Activated naive CD4-positive, alpha-beta T cell treated with anti-CD3 and anti-CD28 coated beads, Interleukin-2, amount 50 U/mL, for 72 hours (primary cell): ENCODE measurements around the gene KCTD15. TPM values are rescaled to one million over a fixed set of nuclear protein-coding genes. Genes with fewer than 3 reads are reported as not detected.

Source experiments
- ATAC-seq, 2 donors: fragments of 150-1000 bp; cut with Tn5 transposase; 2 replicates each; pipeline ENCODE4 v1.10.0; 2021; ENCODE audit warnings: mild to moderate bottlenecking in 2 of 2, moderate library complexity in 2 of 2
- DNase-seq, 2 donors: peaks; one replicate each; pipeline ENCODE4 v3.0.0; 2021 to 2022; ENCODE audit warnings: low spot score in 2 of 2
- H3K27ac Mint-ChIP-seq, 2 donors: one replicate each; pipeline ENCODE4 v1.8.0; 2022; ENCODE audit warnings: mild to moderate bottlenecking in 2 of 2, mixed read lengths in 2 of 2
- H3K36me3 Mint-ChIP-seq, 2 donors: one replicate each; pipeline ENCODE4 v1.8.0; 2022; ENCODE audit warnings: mixed read lengths in 2 of 2
- H3K9me3 Mint-ChIP-seq, 2 donors: one replicate each; pipeline ENCODE4 v1.8.0; 2022; ENCODE audit warnings: mixed read lengths in 2 of 2
- total RNA-seq, 2 donors: library from RNA; stranded (reverse); gene quantifications; one replicate each; pipeline ENCODE4 v1.2.3, GENCODE V29; 2022

KCTD15 gene
- 1 to 10 TPM; 2.0 to 8.9 TPM for total RNA-seq

DNA sequence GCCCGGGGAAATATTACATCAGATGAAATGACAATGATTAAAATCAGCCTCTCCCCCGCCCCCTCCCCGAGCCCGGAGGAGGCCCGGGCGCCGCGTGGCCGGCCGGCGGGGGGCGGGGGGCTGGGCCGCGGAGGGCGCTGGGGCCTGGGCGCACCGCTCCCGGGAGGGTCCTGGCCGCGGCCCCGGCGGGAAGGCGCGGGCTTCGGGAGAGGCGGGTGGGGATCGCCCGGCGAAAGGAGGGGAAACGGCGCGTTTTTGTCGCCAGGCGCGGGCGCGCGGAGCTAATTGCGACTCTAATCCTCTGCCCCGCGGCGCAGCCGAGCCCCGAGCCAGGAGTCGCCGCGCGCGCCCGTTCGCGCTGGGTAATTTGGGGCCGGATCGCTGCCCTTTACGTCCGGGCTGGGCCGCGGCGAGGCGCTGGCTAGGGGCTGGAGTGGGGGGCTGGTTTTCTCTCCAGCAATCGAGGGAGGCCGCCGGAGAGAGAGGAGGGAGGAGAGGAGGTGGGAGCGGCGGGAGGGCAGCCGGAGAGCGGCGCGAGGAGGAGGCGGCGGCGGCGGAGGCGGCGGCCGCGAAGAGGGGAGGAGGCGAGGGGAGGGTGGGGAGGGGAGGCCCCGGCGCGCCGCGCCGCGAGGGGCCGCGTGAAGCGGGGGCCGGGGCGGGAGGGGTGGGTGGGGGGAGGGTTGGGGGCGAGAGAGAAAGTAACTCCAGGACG is at the start of gene KCTD15:
TSS of gene KCTD15 (plus strand) at position 707 of the 712 bp plus-strand sequence. CDS start 3,585 bp downstream, outside the sequence.
- ATAC-seq (peak; percentile 16 to 46), DNase-seq (peak in 1 of 2 donors; percentile 52)
- H3K27ac Mint-ChIP-seq = no peak within 1 kb of the TSS
- H3K36me3 Mint-ChIP-seq = no peaks in the 10 kb centered on the region
- H3K9me3 Mint-ChIP-seq = no peaks in the 10 kb centered on the region

- H3K36me3 Mint-ChIP-seq = no peaks in the 10 kb centered on the region
- H3K9me3 Mint-ChIP-seq = no peaks in the 10 kb centered on the region
- ATAC-seq (no peak), DNase-seq (no peak)
- H3K27ac Mint-ChIP-seq = no peak overlapping the region
These were observed 49.4 kb upstream of the KCTD15 start for GRCh38 chr19:33747273-33747672.

DNA sequence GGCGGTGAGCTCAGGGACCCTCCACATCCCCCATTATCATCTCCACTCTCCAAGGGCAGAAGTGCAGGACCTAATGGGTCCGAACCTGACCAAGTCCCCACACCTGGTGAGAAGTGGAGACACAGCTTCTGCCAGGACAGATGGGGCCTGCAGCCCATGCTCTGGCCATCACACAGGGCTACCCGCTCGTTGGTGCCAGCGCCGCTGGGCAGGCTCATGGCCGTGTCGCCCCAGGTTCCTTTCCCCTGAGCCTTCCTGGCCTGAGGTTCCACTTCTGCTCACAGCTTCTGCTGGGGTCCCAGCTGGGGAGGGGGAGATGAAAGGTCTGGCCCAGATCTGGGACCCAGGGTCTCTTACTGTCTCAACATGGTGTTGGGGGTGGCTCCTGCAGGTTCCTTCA is 48.4 kb upstream of the KCTD15 start:
- no peak for DNase-seq

DNA sequence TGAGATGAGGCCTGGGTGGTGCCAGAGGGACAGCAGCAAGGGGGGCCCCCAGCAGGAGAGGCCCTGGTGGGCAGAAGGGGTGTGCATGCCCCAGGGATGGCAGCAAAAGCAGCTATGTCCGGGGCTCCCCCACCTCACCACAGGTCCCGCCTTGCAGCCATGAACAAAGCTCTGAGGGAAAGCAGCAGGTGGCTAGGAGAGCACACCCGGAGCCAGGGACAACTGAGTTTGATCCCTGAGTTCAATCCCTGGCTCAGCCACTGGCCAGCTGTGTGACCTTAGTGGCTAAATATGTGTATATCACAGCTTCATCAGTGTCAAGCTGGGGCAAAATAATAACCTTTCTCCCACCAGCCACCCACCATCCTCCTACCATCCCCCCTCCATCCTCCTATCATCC is 47.7 kb upstream of the KCTD15 start:
- no peaks in the 10 kb centered on the region for H3K36me3 Mint-ChIP-seq
- no peaks in the 10 kb centered on the region for H3K9me3 Mint-ChIP-seq
- no peak for DNase-seq
- ATAC-seq = no peak
- no peak overlapping the region for H3K27ac Mint-ChIP-seq

More for the DNA sequence above, 48.4 kb upstream of the KCTD15 start:
- Mint-ChIP-seq H3K27ac (no peak overlapping the region), H3K9me3 (no peaks in the 10 kb centered on the region), H3K36me3 (no peaks in the 10 kb centered on the region)
- no peak for ATAC-seq

GRCh38 chr19:33749619-33750175 is 47.0 kb upstream of the KCTD15 start:
- H3K9me3 Mint-ChIP-seq = no peaks in the 10 kb centered on the region
- no peak overlapping the region for H3K27ac Mint-ChIP-seq

GRCh38 chr19:33750587-33751435 is 45.9 kb upstream of the KCTD15 start:
- Mint-ChIP-seq H3K27ac (no peak overlapping the region), H3K36me3 (no peaks in the 10 kb centered on the region), H3K9me3 (no peaks in the 10 kb centered on the region)
- ATAC-seq = no peak
- no peak for DNase-seq

More at GRCh38 chr19:33749619-33750175, 47.0 kb upstream of the KCTD15 start:
- no peak for ATAC-seq
- DNase-seq = no peak
- H3K36me3 Mint-ChIP-seq = no peaks in the 10 kb centered on the region

DNA sequence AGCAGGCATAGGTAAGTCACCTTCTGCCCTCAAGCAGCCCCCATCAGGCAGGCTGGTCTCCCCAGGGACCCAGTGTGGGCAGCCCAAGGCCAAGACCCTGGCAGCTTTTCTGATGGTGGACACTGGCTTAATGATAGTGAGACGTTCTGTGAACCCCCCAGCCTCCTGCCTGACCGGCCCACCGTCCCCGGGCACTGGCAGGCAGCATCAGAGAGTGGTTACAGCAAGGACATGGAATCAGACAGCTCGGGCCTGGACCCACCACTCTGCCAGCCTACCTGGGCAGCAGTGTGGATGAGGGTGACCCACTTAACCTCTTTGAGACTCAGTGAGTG is 45.3 kb upstream of the KCTD15 start:
- Mint-ChIP-seq H3K36me3 (no peaks in the 10 kb centered on the region), H3K9me3 (no peaks in the 10 kb centered on the region)
- no peak for DNase-seq

GRCh38 chr19:33752018-33752800 is 44.5 kb upstream of the KCTD15 start:
- ATAC-seq = no peak
- no peak for DNase-seq
- no peaks in the 10 kb centered on the region for H3K9me3 Mint-ChIP-seq
- no peaks in the 10 kb centered on the region for H3K36me3 Mint-ChIP-seq
- H3K27ac Mint-ChIP-seq = no peak overlapping the region

More for the DNA sequence above, 45.3 kb upstream of the KCTD15 start:
- no peak overlapping the region for H3K27ac Mint-ChIP-seq
- no peak for ATAC-seq

- ATAC-seq = no peak
- no peak overlapping the region for H3K27ac Mint-ChIP-seq
These were observed 43.7 kb upstream of the KCTD15 start for GRCh38 chr19:33752945-33753344.

GRCh38 chr19:33754361-33754760 is 42.3 kb upstream of the KCTD15 start:
- H3K9me3 Mint-ChIP-seq = no peaks in the 10 kb centered on the region
- no peaks in the 10 kb centered on the region for H3K36me3 Mint-ChIP-seq
- H3K27ac Mint-ChIP-seq = no peak overlapping the region
- DNase-seq = no peak
- ATAC-seq = no peak

More at GRCh38 chr19:33752945-33753344, 43.7 kb upstream of the KCTD15 start:
- H3K9me3 Mint-ChIP-seq = no peaks in the 10 kb centered on the region
- no peaks in the 10 kb centered on the region for H3K36me3 Mint-ChIP-seq
- no peak for DNase-seq

- no peak overlapping the region for H3K27ac Mint-ChIP-seq
- H3K9me3 Mint-ChIP-seq = no peaks in the 10 kb centered on the region
- H3K36me3 Mint-ChIP-seq = no peaks in the 10 kb centered on the region
- ATAC-seq (no peak), DNase-seq (no peak)
These were observed 41.3 kb upstream of the KCTD15 start for GRCh38 chr19:33755099-33756035.

GRCh38 chr19:33756177-33756576 is 40.5 kb upstream of the KCTD15 start:
- no peaks in the 10 kb centered on the region for H3K36me3 Mint-ChIP-seq
- DNase-seq = no peak
- H3K27ac Mint-ChIP-seq = no peak overlapping the region
- no peaks in the 10 kb centered on the region for H3K9me3 Mint-ChIP-seq
- ATAC-seq = no peak

- no peak for ATAC-seq
- no peaks in the 10 kb centered on the region for H3K9me3 Mint-ChIP-seq
- no peaks in the 10 kb centered on the region for H3K36me3 Mint-ChIP-seq
- peak overlapping the region in 1 of 2 donors; percentile 36 for H3K27ac Mint-ChIP-seq
- no peak for DNase-seq
These were observed 38.1 kb upstream of the KCTD15 start for GRCh38 chr19:33758541-33759013.

GRCh38 chr19:33759356-33759755 is 37.3 kb upstream of the KCTD15 start:
- no peaks in the 10 kb centered on the region for H3K36me3 Mint-ChIP-seq
- DNase-seq = no peak
- H3K9me3 Mint-ChIP-seq = no peaks in the 10 kb centered on the region
- no peak for ATAC-seq
- H3K27ac Mint-ChIP-seq = no peak overlapping the region

GRCh38 chr19:33763633-33764371 is 32.9 kb upstream of the KCTD15 start:
- Mint-ChIP-seq H3K9me3 (no peaks in the 10 kb centered on the region), H3K36me3 (no peaks in the 10 kb centered on the region), H3K27ac (no peak overlapping the region)
- DNase-seq (no peak), ATAC-seq (no peak)
